ENCODE measurements around the gene COL8A2. TPM values are rescaled to one million over a fixed set of nuclear protein-coding genes. Genes with fewer than 3 reads are reported as not detected.
A peak's percentile ranks its signal among the peaks of the same experiment; 100 is the strongest.
"Not testable (repeated sequence)": the region's sequence is repeated elsewhere in the genome, so short reads cannot be mapped to it uniquely, and the experiment has no call there.

Gene COL8A2
- 0.44 and 1.6 TPM in 2 replicates for total RNA-seq

GRCh38 chr1:36125129-36125991, at the start of gene COL8A2:
Gene COL8A2, minus strand, starts transcription at chr1:36125222. Its CDS starts 24,980 bp downstream, at chr1:36100242.
- peak in 1 of 2 donors; percentile 43 for DNase-seq (ENCODE audit: low read depth in 2 of 2)

- DNase-seq (ENCODE audit: low read depth in 2 of 2): no peak
These were observed 49.7 kb upstream of the COL8A2 start for GRCh38 chr1:36174713-36175112.

GRCh38 chr1:36172983-36173382, 48.0 kb upstream of the COL8A2 start:
- DNase-seq (ENCODE audit: low read depth in 2 of 2): peak in 1 of 2 donors; percentile 89

- no peak for DNase-seq (ENCODE audit: low read depth in 2 of 2)
These were observed 47.2 kb upstream of the COL8A2 start for GRCh38 chr1:36172017-36172747.

GRCh38 chr1:36170643-36171412, 45.8 kb upstream of the COL8A2 start:
- no peak for DNase-seq (ENCODE audit: low read depth in 2 of 2)

- DNase-seq (ENCODE audit: low read depth in 2 of 2): no peak
These were observed 43.5 kb upstream of the COL8A2 start for GRCh38 chr1:36168514-36168913.

GRCh38 chr1:36166938-36167905, 42.2 kb upstream of the COL8A2 start:
- DNase-seq (ENCODE audit: low read depth in 2 of 2): no peak

GRCh38 chr1:36166136-36166535, 41.1 kb upstream of the COL8A2 start:
- no peak for DNase-seq (ENCODE audit: low read depth in 2 of 2)

- DNase-seq (ENCODE audit: low read depth in 2 of 2): no peak
These were observed 40.1 kb upstream of the COL8A2 start for GRCh38 chr1:36165145-36165544.

- no peak for DNase-seq (ENCODE audit: low read depth in 2 of 2)
These were observed 39.3 kb upstream of the COL8A2 start for GRCh38 chr1:36164361-36164760.

GRCh38 chr1:36163426-36163825, 38.4 kb upstream of the COL8A2 start:
- DNase-seq (ENCODE audit: low read depth in 2 of 2): no peak

- DNase-seq (ENCODE audit: low read depth in 2 of 2): no peak
These were observed 37.7 kb upstream of the COL8A2 start for GRCh38 chr1:36162680-36163239.

- peak; percentile 27 to 73 for DNase-seq (ENCODE audit: low read depth in 2 of 2)
These were observed 36.9 kb upstream of the COL8A2 start for GRCh38 chr1:36161641-36162531.

GRCh38 chr1:36160949-36161485, 36.0 kb upstream of the COL8A2 start:
- DNase-seq (ENCODE audit: low read depth in 2 of 2): peak; percentile 70 to 84

- no peak for DNase-seq (ENCODE audit: low read depth in 2 of 2)
These were observed 35.4 kb upstream of the COL8A2 start for GRCh38 chr1:36160388-36160948.

- DNase-seq (ENCODE audit: low read depth in 2 of 2): no peak
These were observed 34.8 kb upstream of the COL8A2 start for GRCh38 chr1:36159614-36160387.

- not testable (repeated sequence) for DNase-seq (ENCODE audit: low read depth in 2 of 2)
These were observed 33.8 kb upstream of the COL8A2 start for GRCh38 chr1:36158827-36159252.
